HG02884 (cell line): ENCODE measurements around the gene SECISBP2.

Experiments used
- ATAC-seq: cut with Tn5 transposase; IDR thresholded peaks from one replicate; pipeline ENCODE4 v1.9.1; 2021; ENCODE audit warnings: mild to moderate bottlenecking, moderate library complexity; ENCODE audit not compliant: unreplicated experiment

The SECISBP2 gene

GRCh38 chr9:89380437-89381307 lies 62.4 kb downstream of the SECISBP2 start:
- ATAC-seq, result no peak

DNA sequence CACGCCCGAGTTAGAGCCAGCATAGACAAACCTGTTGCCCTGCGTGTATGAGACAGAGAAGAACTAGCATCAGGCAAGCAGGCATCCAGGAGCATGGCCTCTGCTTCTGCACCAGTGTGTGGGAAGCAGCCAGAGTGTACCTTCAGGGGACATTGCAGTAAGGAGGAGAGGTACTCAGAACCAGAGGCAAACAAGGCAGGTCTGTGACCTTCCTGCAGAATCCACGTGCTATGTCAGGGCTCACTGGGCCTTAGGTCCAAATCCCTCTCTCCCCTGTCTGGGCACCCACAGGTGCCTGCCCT lies 63.0 kb downstream of the SECISBP2 start:
- ATAC-seq, result no peak

GRCh38 chr9:89382026-89382986 lies 64.0 kb downstream of the SECISBP2 start:
- no peak for ATAC-seq

GRCh38 chr9:89383030-89383720 lies 64.9 kb downstream of the SECISBP2 start:
- ATAC-seq, result no peak

- ATAC-seq, result no peak
Observed at GRCh38 chr9:89383721-89384300, 65.5 kb downstream of the SECISBP2 start.

- no peak for ATAC-seq
Observed at GRCh38 chr9:89384783-89385182, 66.5 kb downstream of the SECISBP2 start.

GRCh38 chr9:89386206-89386605 lies 67.9 kb downstream of the SECISBP2 start:
- ATAC-seq, result no peak

- ATAC-seq, result no peak
Observed at GRCh38 chr9:89386797-89387196, 68.5 kb downstream of the SECISBP2 start.

DNA sequence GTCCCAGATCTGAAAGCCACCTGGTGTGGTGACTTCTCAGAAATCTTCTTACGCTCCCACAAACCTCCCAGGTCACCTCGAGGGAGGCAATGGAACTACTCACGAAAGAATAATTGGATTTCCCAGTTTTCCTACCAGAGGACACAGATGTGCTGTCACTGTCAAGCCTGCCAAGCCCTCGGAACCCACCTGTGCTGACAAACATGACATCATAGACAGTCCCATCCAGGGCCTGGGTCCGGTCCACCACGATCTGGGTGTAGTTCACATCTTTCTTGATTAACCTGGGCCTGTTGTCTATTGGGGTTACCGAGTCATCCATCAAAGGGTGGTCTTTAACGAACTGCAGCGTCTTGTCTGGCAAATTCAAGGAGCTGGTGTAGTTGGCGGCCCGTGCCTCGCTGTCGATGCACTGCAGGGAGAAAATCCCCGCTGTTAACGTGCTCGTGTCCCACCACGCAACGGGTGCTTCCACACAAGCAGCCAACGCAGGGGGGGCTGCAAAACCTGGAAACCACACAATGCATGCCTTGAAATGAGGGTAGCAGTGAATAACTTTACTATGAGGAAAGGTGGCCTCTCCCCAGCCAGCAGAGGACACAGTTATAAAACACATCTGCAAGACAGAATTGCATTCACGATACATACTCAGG lies 69.0 kb downstream of the SECISBP2 start:
- no peak for ATAC-seq

DNA sequence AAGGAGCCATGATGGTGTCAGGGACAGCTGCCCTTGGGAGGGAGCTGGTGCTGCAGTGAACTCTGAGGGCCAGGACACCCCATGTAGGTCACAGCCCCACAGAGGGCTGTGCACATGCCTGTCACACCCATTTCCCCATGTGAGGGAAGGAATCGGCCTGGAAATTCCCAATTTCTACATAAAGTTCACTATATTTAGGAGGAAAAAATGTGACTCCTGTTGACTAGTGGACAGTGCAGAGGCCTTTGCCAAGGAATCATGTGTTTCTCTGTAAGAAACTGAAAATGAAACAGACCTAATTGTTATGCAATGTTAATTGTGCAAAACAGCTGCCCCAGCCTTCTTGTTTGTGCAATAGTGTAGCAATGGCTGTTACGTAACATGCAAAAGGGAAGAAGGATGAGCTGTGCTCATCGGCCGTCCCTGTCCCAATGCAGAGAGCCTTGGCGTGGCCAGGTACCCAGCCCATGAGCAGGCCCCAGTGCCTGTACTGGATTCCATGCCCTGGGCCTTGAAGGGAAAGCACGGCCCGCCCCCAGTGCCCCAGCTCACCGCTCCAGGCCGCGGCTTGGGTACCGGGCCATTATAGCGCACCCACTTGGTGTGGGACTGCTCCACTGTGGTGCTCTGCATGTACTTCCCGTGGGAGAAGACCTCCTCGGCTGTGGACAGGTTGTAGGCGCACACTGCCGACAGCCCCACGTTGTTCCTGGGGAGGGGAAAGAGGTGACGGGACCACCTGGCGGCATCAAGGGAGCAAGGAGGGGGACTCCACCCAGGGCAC lies 70.0 kb downstream of the SECISBP2 start:
- ATAC-seq, result no peak

DNA sequence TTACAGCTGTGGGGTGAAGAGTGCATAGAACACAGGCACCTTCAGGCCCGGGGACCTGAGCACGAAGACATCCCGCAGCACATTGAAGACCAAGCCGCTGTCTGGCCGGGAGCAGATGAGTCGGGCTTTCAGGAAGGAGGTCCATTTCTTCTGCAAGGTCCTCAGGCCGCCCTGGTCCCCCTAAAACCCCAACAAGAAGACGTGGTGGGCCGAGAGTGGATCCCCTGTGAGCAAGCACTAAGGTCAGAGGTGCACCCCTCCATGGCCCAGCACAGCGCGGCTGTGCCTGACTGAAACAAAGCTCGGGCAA lies 70.5 kb downstream of the SECISBP2 start:
- ATAC-seq, result no peak

DNA sequence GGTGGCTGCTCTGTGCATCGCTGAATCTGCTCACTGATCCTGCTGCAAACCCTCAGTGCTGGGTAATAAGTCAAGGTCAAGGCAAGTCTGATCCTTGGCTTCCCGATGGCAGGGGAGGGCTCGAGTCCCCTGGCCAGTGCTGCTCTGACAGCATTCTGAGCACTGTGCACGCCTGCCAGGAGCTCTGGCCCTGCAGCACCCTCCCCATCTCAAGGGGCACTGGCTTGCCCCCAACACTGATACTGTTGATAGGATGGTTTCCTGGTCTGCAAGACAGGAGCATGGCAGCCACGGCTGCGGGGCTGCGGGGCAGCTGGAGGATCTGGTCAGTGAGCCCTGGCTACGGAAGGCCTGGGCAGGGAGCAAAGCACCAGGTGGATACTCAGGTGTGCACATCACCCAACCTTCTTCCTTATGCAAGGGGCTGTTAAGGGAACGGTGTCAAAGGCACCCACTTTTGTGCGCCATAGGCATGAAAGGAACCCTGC lies 71.8 kb downstream of the SECISBP2 start:
- no peak for ATAC-seq

- no peak for ATAC-seq
Observed at GRCh38 chr9:89390578-89391116, 72.3 kb downstream of the SECISBP2 start.

- no peak for ATAC-seq
Observed at GRCh38 chr9:89391585-89391984, 73.3 kb downstream of the SECISBP2 start.

GRCh38 chr9:89394412-89394811 lies 76.1 kb downstream of the SECISBP2 start:
- ATAC-seq, result no peak

DNA sequence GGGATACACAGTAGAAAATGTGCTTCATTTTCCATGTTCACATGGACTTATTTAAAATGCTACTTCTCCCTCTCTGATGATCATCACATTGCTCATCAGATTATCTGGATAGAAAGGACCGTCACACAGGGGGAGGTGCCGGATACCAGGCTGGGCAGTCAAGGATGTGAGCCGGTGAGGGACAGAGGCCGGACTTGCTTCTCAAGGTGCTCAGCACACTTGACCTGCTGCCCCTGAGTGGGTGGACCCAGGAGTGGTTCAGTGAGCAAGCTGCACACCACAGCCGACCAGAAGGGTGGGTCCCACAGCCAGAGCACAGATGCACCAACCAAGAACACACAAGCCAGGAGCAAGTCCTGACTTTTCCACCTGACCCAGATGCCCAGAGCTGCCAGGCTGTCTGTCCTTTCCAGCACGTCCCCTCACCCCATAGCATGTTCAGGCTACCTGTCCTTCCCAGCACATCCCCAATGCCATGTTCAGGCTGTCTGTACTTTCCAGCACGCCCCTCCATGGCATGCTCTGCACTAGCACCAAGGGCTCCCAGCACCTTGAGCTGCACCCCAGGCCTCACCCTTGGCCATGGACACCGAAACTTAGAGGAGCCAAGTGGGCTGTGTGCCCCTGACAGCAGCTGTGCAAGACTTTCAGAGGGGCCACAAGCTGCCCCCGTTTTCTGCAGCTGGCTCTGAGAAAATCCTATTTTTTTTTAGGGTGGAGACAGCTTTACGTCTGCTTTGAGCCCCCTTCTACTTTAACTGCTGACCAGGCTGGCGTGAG lies 77.8 kb downstream of the SECISBP2 start:
- no peak for ATAC-seq

GRCh38 chr9:89397471-89397870 lies 79.2 kb downstream of the SECISBP2 start:
- no peak for ATAC-seq

DNA sequence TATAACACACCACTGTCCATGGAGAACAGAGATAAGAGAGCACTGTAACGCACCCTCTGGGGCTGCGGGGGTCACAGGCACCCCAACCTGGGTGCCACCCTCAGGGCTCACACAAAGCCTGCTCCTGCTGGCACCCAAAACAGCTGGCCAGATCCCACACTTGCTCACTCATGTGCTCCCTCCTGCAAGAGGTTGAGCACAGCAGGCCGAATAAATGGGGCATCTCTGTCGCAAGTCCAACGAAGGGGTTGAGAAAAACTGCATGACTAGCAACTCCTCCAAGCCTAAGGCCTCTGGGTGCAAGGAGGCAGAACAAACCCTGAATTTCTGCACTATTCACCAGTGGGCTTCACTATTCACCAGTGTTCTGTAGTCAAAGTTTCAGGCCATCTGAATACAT lies 80.3 kb downstream of the SECISBP2 start:
- ATAC-seq, result no peak
